HG03565 (cell line): ENCODE data around the gene OR5T1.

Experiments used
- ATAC-seq: cut with Tn5 transposase; IDR thresholded peaks from one replicate; pipeline ENCODE4 v1.9.1; 2021; ENCODE audit warnings: mild to moderate bottlenecking, moderate library complexity; ENCODE audit not compliant: unreplicated experiment

Gene OR5T1

GRCh38 chr11:56273854-56274253, at the start of gene OR5T1:
OR5T1 (plus strand) TSS chr11:56274154; CDS start chr11:56275639, 1,485 bp downstream.
- no peak for ATAC-seq

DNA sequence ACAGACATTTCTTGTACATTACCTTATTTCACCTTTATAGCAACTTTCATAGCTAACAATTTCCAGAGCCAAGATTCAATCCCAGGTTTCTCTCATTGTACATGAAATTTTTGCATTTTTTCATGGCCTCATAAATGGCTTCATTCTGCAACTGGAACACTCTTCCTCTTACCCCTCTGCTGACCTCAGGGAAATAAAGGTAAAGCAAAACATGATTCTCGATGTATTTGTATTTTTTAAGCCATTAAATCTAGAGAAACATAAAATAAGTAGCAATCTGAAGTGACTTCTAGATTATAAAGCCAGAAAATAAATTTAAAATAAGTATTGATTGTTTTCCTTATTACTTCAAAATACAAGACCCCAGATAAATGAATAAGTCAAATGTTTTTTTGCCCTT, 39.8 kb upstream of the OR5T1 start, which contains the start of gene OR5T2:
Gene OR5T2 (minus strand): TSS at position 101 of the 400 bp plus-strand sequence. CDS start 1,193 bp downstream, outside the sequence.
- no peak for ATAC-seq

GRCh38 chr11:56251954-56252353, 22.0 kb upstream of the OR5T1 start, which contains the start of gene OR5T3:
OR5T3 (plus strand) TSS chr11:56252254; CDS start chr11:56252254, 0 bp downstream.
- no peak for ATAC-seq

DNA sequence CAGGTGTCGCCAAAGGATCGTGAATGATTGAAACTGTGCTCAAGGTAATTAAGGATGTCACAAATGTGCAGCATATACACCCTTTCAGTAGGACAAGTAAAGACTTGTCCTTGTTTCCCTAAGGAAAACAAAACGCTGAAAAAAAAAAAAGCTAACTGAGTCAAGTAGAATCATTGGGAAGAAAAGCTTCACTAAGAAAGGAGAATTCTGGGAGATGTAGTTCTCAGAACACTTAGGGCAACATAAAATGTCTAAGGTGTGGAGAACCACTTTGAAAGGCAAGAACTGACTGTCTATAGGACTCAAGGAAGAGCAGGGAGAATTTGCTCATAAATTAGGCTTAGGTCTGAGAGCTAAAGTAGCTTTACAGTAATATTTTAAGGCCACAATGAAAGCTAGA, 2.9 kb upstream of the OR5T1 start:
- no peak for ATAC-seq

DNA sequence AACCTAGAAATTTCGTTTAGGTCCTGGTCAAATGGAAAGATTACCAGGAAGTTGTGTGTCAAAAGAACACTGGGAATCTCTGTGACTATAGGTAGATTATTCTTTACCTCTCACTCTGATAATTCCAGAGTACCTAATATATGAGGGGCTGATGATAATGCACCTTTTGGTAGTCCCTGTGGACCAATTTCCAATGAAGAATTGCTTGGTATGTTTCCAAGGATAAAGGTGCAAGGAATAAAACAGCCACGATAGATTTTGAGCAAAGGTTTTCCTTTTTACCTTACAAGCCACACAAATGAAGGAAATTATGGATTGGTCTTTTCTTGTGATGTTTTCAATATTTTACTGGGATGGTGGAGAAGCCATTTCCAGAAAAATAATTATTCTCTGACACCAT, 18.2 kb downstream of the OR5T1 start, which contains the start of gene OR8H1:
Gene OR8H1 (minus strand): TSS at position 101 of the 400 bp plus-strand sequence. CDS start 1,192 bp downstream, outside the sequence.
- no peak for ATAC-seq

- no peak for ATAC-seq
Observed at GRCh38 chr11:56296898-56297297, 22.9 kb downstream of the OR5T1 start.

- no peak for ATAC-seq
Observed at GRCh38 chr11:56307836-56308235, 33.9 kb downstream of the OR5T1 start.

GRCh38 chr11:56314844-56315243, 40.9 kb downstream of the OR5T1 start, which contains the start of gene OR8K3:
OR8K3 (plus strand) TSS chr11:56315144; CDS start chr11:56318307, 3,163 bp downstream.
- no peak for ATAC-seq
